Stomach (tissue), 9 donors: ENCODE results near the gene CGB2. TPM values are rescaled to one million over a fixed set of nuclear protein-coding genes. Genes with fewer than 3 reads are reported as not detected.
A peak's percentile ranks its signal among the peaks of the same experiment; 100 is the strongest.
"Not testable (repeated sequence)": the region's sequence is repeated elsewhere in the genome, so short reads cannot be mapped to it uniquely, and the experiment has no call there.

Experiments
- DNase-seq, 2 donors: peaks; one replicate each; pipeline versions ENCODE4 v3.0.0 to v3.0.0-alpha.2; 2013 to 2019
- H3K27ac ChIP-seq, 5 donors: fragments of 200-600 bp in 4 of 5; sonication (generic) in 4 of 5; one replicate each; pipeline ENCODE4 v1.5.1; 2013 to 2019; ENCODE audit warnings: mild to moderate bottlenecking in 1 of 5, moderate library complexity in 1 of 5
- H3K27me3 ChIP-seq, 3 donors: fragments of 200-600 bp; sonication (generic); one replicate each; pipeline ENCODE4 v1.5.1; 2017 to 2019; ENCODE audit warnings: mixed run types in 1 of 3
- H3K36me3 ChIP-seq, 4 donors: fragments of 200-600 bp; sonication (generic); 1 replicate in 3 of 4; 2 replicates in 1 of 4; pipeline ENCODE4 v1.5.1; 2016 to 2019
- H3K4me1 ChIP-seq, 4 donors: fragments of 200-600 bp; sonication (generic); one replicate each; pipeline ENCODE4 v1.5.1; 2016 to 2019
- H3K4me3 ChIP-seq, 4 donors: fragments of 200-600 bp; sonication (generic) in 3 of 4; one replicate each; pipeline ENCODE4 v1.5.1; 2016 to 2019; ENCODE audit warnings: mild to moderate bottlenecking in 1 of 4
- H3K9me3 ChIP-seq, 4 donors: fragments of 200-600 bp; sonication (generic); one replicate each; pipeline ENCODE4 v1.5.1; 2016 to 2019
- CTCF ChIP-seq, 7 experiments: fragments of 450-650 bp in 4 of 7; fragments of 200-600 bp in 3 of 7; sonication (generic) in 3 of 7; IDR thresholded peaks; one replicate each; pipeline ENCODE4 v1.5.1; 2016 to 2019; ENCODE audit warnings: antibody characterized with exemption in 7 of 7, control low read depth in 2 of 7, mild to moderate bottlenecking in 1 of 7
- EP300 ChIP-seq: sonication (generic); formaldehyde crosslinking; IDR thresholded peaks from one replicate; pipeline ENCODE4 v1.6.1; 2017; ENCODE audit warnings: antibody characterized with exemption
- POLR2A ChIP-seq, 4 donors: fragments of 450-650 bp; IDR thresholded peaks; one replicate each; pipeline ENCODE4 v1.6.1; 2016; ENCODE audit warnings: antibody characterized with exemption in 4 of 4, control low read depth in 2 of 4, mild to moderate bottlenecking in 1 of 4, moderate library complexity in 1 of 4
- POLR2AphosphoS5 ChIP-seq, 3 donors: sonication (generic); formaldehyde crosslinking; IDR thresholded peaks; one replicate each; pipeline ENCODE4 v1.6.1; 2016; ENCODE audit warnings: antibody characterized with exemption in 3 of 3
- WGBS, 5 donors: extraction: QIAGEN DNeasy Blood & Tissue Kit in 3 of 5; methylation state at CpG; one replicate each; pipeline versions ENCODE4 v1.1.5 to v1.1.7; 2013 to 2018; 5-methylcytosine and 5-hydroxymethylcytosine counted together
- intact Hi-C: fragments of 100-400 bp; cut with DNase I; formaldehyde crosslinking; loops from one replicate; pipeline ENCODE4 v1.15.1; 2023; ENCODE audit warnings: low total_unique reads
- polyA plus RNA-seq, 3 donors: library from polyadenylated mRNA; stranded (reverse); fragments of 200-250 nt; gene quantifications; one replicate each; pipeline ENCODE4 v1.2.3, GENCODE V29; 2013
- total RNA-seq, 5 donors: library from RNA; depleted of rRNA; stranded (reverse); fragments of >200 nt; gene quantifications; one replicate each; pipeline versions ENCODE4 v1.1.0 to v1.2.3, GENCODE V29; 2014 to 2016
- donor health status: healthy with polysubstance abuse.
- donor health status: Bipolar disorder and iron deficiency.
- donor health status: healthy.

The CGB2 gene
- total and polyA plus RNA-seq, 8 donors, result not detected

DNA sequence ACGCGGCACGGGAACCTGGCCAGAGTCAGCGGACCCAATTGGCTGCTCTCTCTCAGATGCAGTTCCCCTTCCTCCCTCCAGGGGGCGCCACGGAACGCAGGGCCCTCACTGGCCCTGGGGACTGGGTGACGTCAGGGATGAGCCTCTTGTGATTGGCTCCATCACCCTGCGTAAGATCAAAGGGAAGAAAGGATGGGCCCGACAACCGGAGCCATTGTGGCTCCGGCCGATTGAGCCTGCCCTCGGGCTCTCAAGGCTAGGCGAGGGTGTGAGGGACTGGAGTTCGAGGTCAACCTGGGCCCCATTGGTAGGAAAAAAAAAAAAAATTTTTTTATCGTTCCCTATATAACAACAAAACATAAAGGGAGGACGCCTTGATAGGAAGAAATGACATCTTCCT lies 5.1 kb downstream of the CGB2 start, which contains the start of gene CGB1:
Gene CGB1, minus strand, starts transcription at position 81 of the 400 bp plus-strand sequence. CDS start 184 bp downstream, outside the sequence.
- TF ChIP-seq CTCF (IDR thresholded peaks at IDR 0.05), result peak in 1 of 7 experiments; percentile 14
- H3K27ac ChIP-seq, H3K4me3 ChIP-seq, H3K27me3 ChIP-seq, DNase-seq, H3K36me3 ChIP-seq, intact Hi-C loops, H3K4me1 ChIP-seq, H3K9me3 ChIP-seq: not testable (repeated sequence)
- 50 to 56% (median 51%) methylated on average over 17 to 18 of the region's 18 CpGs for WGBS, 5 donors

GRCh38 chr19:49038111-49038510 lies 6.4 kb downstream of the CGB2 start:
- intact Hi-C loops, DNase-seq, H3K4me1 ChIP-seq, H3K36me3 ChIP-seq, H3K4me3 ChIP-seq, H3K27me3 ChIP-seq, H3K27ac ChIP-seq, H3K9me3 ChIP-seq: not testable (repeated sequence)
- 80 to 92% (median 85%) methylated on average over 6 to 7 of the region's 8 CpGs for WGBS, 5 donors

- H3K27me3 ChIP-seq, H3K9me3 ChIP-seq, H3K4me3 ChIP-seq, DNase-seq, H3K27ac ChIP-seq, H3K4me1 ChIP-seq, H3K36me3 ChIP-seq, intact Hi-C loops: not testable (repeated sequence)
- WGBS, 5 donors, result 85 to 86% (median 85%) methylated on average over 17 to 26 of the region's 26 CpGs
These were observed 7.0 kb downstream of the CGB2 start for GRCh38 chr19:49038557-49039276.

DNA sequence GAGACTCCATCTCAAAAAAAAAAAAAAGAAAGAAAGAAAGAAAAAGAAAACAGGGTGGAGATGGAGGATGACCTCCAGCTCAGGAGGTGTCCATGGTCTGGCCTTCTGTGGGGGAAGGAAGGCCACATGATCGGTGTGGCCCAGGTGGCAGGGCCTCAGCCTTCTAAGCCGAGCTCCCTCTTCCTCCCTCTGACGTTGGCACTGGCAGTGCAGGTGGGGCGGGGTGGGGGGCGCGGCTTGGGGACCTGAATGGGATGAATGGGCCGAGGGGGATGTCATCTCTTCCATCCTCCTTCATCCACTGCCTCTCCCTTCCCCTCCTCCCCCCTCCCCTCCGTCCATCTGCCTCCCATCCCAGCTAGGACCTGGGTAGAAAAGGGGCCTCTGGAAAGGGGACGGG lies 8.0 kb downstream of the CGB2 start:
- H3K4me3 ChIP-seq, H3K4me1 ChIP-seq, H3K27ac ChIP-seq, DNase-seq, H3K36me3 ChIP-seq, H3K27me3 ChIP-seq, intact Hi-C loops, H3K9me3 ChIP-seq: not testable (repeated sequence)
- 46 to 69% (median 53%) methylated on average over 8 to 9 of the region's 9 CpGs for WGBS, 5 donors

- peaks cover 0 to 5% (median 0%) of the 10 kb centered on the region in 3 donors for H3K27me3 ChIP-seq
- intact Hi-C loops, result no loop called here
- DNase-seq, result no peak
- H3K9me3 ChIP-seq, result no peaks in the 10 kb centered on the region
- no peaks in the 10 kb centered on the region for H3K36me3 ChIP-seq
- WGBS, 5 donors, result 53 to 78% (median 60%) methylated on average over 10 to 17 of the region's 17 CpGs
- no peak for TF ChIP-seq POLR2A (IDR thresholded peaks at IDR 0.05)
- no peak for TF ChIP-seq CTCF (IDR thresholded peaks at IDR 0.05)
- no peak for TF ChIP-seq EP300
- no peak for TF ChIP-seq POLR2AphosphoS5 (IDR thresholded peaks at IDR 0.05)
- no peak overlapping the region for H3K4me3 ChIP-seq
- H3K4me1 ChIP-seq, result no peaks in the 10 kb centered on the region
- H3K27ac ChIP-seq, result no peak overlapping the region
These were observed 10.5 kb downstream of the CGB2 start for GRCh38 chr19:49042177-49042576.

GRCh38 chr19:49042666-49043065 lies 11.0 kb downstream of the CGB2 start:
- H3K36me3 ChIP-seq, H3K9me3 ChIP-seq, H3K4me1 ChIP-seq, H3K27me3 ChIP-seq, H3K4me3 ChIP-seq, H3K27ac ChIP-seq, DNase-seq, intact Hi-C loops: not testable (repeated sequence)
- 73 to 92% (median 81%) methylated on average over 2 to 4 of the region's 4 CpGs for WGBS, 5 donors

- H3K9me3 ChIP-seq, H3K27ac ChIP-seq, H3K4me1 ChIP-seq, H3K4me3 ChIP-seq, intact Hi-C loops, H3K36me3 ChIP-seq, DNase-seq, H3K27me3 ChIP-seq: not testable (repeated sequence)
- 55 to 62% (median 62%) methylated on average over 10 to 15 of the region's 15 CpGs for WGBS, 5 donors
These were observed 11.9 kb downstream of the CGB2 start, which contains the start of gene CGB5 for GRCh38 chr19:49043548-49043947. Gene CGB5 (plus strand): TSS chr19:49043848. CDS start chr19:49044210, 362 bp downstream.

DNA sequence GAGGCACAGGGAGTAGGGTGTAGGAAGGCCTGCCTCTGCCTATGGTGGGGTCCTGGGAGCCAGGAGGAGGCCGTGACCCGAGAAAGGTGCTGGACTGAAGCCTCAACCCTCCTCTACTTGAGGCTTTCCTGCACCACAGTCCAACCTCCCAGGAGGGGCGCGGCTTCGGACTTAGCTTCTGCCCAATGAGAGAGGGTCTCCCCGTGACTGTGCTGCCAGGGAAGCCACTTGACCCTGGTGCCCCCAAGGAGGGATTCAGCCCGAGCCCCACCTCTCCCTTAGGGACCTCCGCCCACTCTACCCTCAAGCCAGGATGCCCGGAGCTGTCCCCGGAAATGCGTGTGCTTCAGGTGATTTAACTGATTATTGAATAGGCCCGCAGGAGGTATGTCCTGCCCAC lies 17.3 kb downstream of the CGB2 start, which contains the start of gene CGB8:
Gene CGB8, minus strand, starts transcription at position 101 of the 400 bp plus-strand sequence. CDS start 372 bp downstream, outside the sequence.
- intact Hi-C loops, result not testable (repeated sequence)
- 54 to 70% (median 66%) methylated on average over 8 to 12 of the region's 12 CpGs for WGBS, 5 donors

GRCh38 chr19:49049834-49050233 lies 18.1 kb downstream of the CGB2 start:
- H3K27ac ChIP-seq, DNase-seq, H3K9me3 ChIP-seq, H3K4me3 ChIP-seq, H3K27me3 ChIP-seq, H3K36me3 ChIP-seq, intact Hi-C loops, H3K4me1 ChIP-seq: not testable (repeated sequence)
- WGBS, 5 donors, result 74 to 86% (median 77%) methylated on average over 3 of the region's 4 CpGs

More for the DNA sequence above, 17.3 kb downstream of the CGB2 start, which contains the start of gene CGB8:
- not testable (repeated sequence) for H3K27me3 ChIP-seq, DNase-seq, H3K4me3 ChIP-seq, H3K36me3 ChIP-seq, H3K27ac ChIP-seq, H3K4me1 ChIP-seq, H3K9me3 ChIP-seq
